GM18520 (cell line): ENCODE results near the gene APOL4.
"Not testable (repeated sequence)": the region's sequence is repeated elsewhere in the genome, so short reads cannot be mapped to it uniquely, and the experiment has no call there.

Experiments
- ATAC-seq: cut with Tn5 transposase; IDR thresholded peaks from one replicate; pipeline ENCODE4 v1.9.1; 2021; ENCODE audit not compliant: unreplicated experiment

Gene APOL4, protein sequence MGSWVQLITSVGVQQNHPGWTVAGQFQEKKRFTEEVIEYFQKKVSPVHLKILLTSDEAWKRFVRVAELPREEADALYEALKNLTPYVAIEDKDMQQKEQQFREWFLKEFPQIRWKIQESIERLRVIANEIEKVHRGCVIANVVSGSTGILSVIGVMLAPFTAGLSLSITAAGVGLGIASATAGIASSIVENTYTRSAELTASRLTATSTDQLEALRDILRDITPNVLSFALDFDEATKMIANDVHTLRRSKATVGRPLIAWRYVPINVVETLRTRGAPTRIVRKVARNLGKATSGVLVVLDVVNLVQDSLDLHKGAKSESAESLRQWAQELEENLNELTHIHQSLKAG

DNA sequence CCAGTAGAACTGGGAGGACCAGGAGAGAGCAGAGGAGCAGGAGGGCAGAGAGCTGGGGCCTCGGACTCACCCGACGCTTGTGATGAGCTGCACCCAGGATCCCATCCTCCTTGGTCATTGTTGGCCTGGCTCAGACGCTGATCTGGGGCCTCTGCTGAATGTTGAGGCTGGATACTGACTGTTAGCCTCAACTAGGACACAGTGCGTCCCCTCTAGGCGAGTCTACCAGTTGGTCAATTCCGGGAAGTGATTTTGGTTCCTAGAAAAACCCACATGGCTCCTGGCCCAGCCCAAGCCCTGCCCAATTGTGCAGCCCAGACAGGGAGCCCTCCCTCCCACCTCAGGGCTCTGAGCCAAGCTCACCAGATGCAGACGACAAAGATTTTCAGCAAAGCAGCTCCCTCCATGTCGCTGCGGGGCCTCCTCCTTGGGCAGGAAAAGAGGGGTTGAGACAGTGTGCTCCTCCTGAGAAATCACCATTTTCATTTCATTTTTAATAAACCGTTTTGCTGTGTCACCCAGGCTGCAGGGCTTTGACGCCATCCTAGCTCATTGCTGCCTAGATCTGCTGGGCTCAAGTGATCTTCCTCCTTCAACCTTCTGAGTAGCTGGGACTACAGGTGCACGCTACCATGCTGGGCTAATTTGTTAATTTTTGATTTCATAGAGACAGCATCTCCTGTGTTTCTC is at the start of gene APOL4:
APOL4 (minus strand) TSS at position 180 of the 690 bp plus-strand sequence; CDS start at position 105, 75 bp downstream.
- ATAC-seq: no peak

DNA sequence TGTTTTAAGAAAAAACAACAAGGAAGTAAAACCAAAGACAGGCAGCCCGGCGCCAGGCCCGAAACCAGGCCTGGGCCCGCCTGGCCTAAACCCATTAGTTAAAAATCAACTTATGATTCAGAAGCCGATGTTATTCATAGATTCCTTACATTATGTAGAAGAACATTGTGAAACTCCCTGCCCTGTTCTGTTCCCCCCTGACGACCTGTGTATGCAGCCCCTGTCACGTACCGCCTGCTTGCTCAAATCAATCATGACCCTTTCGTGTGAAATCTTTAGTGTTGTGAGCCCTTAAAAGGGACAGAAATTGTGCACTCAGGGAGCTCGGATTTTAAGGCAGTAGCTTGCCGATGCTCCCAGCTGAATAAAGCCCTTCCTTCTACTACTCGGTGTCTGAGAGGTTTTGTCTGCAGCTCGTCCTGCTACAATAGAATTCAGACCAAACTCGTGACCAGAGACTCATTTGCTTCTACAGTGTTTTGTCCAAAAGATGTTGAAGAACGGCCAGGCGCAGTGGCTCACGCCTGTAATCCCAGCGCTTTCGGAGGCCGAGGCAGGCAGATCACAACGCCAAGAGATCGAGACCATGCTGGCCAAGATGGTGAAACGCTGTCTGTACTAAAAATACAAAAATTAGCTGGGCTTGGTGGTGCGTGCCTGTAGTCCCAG is 48.8 kb upstream of the APOL4 start:
- not testable (repeated sequence) for ATAC-seq

DNA sequence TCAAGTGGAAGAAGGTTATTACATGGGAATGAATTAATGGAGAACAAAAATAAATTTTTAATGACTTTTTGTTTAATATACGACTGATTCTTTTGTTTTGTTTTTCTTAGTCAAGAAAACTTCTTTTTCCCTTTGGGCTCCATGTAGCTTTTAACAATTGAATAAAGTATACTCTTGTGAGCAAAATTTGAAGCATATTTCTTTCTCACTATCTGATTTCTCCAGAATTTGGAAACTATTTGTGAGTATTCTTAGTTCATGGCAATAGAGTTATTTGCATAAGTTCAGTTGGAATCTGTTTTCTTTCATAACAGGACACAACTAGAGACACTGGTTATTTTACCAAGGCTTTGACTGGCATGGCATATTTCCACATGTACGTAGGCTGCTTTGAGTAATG is 47.6 kb upstream of the APOL4 start:
- ATAC-seq: no peak

DNA sequence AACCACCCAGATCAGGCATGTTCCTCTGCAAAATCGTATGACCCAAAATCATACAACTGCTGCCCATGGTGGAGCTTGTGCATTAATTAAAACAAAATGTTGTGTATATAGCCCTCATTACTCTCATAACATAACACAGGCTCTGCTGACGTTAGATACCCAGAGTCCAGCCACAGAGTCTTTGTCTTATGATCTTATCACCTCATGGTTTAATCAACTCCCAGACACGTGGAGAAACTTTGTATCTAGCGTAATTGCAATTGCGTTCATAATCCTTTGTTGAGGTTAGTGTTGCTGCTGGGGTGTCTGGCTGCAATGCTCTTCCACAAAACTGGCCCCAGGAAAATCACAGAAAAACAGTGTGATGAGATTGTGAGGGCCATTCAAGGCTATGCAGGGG is 46.3 kb upstream of the APOL4 start:
- ATAC-seq: no peak

DNA sequence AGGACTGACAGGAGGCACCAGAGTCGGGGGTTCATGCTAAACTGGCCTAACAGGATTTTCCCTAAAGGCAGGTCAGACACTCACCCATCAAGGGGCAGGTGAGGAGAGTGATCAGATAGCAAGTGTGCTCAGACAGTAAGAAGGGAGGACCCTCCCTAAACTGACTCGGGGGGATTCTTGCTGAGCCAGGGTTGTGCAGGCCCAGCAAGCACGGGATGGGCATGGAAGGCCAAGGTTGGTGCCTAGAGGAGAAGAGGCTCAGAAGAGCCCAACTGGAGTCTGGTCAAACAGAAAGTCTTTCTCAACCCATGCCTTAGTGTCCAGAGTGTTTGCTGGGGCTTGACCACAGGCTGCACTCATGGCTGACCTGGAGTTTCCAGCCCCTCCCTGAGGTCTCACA is 45.1 kb upstream of the APOL4 start:
- no peak for ATAC-seq

DNA sequence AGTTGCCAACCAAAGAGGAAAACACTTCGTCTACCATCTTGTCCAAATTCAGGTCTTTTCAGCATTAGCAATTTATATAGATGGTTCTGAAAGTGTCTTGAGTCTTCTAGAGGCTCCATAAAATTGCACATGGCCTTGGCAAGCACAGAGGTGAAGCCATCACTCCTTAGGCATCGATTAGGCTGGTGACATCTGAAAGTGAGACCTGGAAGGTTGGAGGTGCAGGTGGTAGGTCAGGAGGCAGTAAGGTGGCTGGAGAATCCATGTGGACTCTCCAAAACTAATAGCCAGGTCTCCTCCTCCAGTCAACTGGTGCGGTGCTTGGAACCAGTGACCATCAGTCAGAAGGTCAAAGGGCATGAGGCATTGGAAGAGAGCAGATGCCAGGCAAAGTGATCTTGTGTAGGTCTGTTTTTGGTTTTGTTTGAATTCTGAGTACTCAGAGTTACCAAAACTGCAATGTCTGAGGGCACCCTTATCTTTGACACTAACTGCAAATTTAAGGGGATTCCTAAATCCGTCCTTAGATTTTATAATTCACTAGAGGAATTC is 44.3 kb upstream of the APOL4 start:
- no peak for ATAC-seq

DNA sequence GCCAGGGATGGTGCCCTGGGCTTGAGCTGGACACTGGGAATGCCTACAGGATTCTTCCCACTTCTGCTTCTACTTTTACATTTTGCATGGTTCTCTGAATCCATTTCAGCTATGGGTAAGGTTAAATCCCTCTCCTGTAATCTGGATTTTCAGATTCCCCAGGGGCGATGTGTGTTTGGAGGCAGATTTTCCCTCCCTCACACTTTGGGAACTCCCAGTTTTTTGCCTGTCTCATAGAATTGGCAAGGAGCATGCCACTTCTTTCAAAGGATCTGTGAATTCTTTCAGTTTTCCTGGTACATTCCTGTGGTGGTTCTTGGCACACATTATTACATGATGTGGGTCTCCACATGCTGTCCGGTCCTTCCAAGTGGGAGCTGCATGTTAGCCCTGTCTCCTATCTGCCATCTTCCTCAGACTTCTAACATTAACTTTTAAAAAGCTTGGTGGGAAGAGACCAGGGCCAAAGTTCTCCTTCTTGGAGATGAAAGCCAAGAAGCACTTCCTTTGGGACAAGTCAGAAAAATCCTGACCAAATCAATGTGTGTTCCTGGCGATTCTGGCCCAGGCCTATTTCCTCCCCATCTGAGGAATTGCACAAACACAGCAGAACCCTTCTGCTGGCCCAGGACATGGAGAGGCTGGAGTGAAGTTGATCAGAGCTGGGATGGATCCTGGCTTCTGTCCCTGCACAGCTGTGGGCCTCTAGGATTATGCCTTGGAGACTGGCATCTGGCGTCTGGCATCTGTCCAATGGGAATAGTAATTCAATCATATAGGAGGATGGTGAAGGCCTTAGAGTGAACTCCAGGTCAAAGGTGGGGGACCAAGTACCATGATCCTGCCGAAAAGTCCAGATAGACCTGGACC is 43.1 kb upstream of the APOL4 start:
- no peak for ATAC-seq

DNA sequence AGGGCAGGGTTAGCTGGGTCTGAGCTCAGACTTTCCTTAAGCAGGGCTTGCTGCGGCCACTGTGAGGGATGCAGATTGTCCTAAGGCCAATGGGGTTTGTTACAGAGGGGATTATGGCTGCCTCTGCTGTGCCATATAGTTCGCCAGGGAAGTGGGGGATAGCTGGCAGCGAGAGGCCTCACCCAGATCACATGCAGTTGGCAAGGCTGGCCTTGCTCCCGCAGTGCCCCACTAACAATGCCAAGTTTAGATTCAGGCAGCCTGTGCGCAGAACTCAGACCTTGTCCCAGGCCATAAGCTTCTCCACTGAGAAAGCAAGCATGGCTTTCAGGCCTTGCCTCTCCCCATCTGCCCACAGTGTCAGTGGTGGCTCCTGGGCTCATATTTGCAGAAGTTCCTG is 42.4 kb upstream of the APOL4 start:
- ATAC-seq: no peak

DNA sequence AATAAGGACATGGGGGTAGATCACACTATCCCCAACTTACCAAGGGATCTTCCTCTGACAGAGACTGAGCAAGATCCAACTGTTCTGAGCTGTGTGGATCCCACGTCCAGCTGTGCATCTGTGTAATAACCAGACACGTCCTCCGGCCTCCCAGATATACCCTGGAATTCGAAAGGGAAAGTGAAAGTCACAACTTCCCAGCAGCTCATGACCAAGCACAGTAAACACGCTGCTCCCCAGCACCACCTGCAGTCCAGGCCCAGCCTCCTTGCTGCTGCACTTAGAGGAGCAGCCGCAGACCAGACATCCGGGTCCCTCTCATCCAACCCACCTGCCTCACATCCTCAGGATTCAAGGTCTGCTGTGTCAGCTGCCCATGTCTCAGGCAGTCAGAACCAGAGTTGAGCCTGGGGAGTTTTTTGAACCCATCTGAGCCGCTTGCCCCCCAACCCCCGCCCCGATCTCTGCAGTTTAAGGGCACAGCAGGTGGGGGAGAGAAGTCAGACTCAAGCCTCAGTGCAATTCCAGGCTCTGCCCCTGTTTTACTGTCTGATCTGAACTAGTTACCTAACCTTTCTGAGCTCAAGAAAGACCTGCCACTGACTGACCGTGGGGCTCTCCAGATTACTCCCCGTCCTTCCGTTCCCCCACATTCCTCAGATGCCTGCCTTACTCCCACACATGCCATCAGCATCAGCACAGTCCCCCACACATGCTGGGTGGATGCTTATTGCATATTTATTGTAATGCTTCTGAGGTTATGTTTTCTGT is 38.0 kb upstream of the APOL4 start, which contains the start of gene APOL2:
APOL2 (minus strand) TSS at position 127 of the 771 bp plus-strand sequence. CDS start 6,365 bp downstream, outside the sequence.
- peak; percentile 86 for ATAC-seq

DNA sequence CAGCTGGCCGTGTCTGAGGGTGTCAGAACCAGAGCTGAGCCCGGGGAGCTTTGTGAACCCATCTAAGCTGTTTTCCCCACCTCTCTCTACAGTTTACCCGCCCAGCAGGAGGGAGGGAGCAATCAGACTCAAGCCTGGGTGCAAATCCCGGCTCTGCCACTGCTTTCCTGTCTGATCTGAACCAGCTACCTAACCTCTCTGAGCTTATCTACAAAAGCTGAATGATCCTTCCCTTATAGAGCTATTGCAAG is 37.5 kb upstream of the APOL4 start:
- no peak for ATAC-seq

DNA sequence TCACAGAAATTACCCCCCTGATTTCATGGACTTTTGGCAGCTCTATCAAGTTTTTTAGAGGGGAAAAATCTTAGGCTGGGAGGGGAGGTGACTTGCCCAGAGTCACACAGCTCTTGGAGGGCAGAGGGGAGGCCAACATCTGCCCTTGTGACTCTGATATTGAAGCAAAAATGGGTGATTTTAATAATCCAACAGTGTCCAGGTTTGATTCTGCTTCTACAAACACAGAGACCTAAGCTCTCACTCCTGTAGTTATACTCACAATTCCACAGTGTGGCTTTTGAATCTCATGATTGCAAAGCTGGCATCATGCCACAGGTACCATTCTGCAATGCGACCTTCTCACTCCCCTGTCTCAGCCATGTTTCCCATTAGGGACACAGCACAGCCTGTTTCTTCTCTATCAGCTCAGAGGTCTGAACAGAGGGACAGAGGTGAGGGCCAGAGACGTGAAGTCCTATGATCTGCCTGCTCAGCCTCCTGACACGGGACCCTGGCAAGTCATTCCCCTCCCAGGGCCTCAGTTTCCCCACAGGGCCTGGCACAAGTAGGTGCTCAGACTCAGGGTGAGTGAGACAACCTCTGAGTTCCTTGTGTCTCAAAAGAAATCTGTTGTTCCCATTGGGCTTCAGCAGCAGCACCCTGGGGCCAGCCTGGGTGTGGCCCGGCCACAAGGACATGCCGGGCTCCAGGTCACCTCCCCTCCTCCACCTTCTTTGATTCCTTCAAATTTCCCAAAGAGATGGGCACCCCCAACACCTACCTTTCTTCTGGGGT is 37.0 kb upstream of the APOL4 start:
- no peak for ATAC-seq

DNA sequence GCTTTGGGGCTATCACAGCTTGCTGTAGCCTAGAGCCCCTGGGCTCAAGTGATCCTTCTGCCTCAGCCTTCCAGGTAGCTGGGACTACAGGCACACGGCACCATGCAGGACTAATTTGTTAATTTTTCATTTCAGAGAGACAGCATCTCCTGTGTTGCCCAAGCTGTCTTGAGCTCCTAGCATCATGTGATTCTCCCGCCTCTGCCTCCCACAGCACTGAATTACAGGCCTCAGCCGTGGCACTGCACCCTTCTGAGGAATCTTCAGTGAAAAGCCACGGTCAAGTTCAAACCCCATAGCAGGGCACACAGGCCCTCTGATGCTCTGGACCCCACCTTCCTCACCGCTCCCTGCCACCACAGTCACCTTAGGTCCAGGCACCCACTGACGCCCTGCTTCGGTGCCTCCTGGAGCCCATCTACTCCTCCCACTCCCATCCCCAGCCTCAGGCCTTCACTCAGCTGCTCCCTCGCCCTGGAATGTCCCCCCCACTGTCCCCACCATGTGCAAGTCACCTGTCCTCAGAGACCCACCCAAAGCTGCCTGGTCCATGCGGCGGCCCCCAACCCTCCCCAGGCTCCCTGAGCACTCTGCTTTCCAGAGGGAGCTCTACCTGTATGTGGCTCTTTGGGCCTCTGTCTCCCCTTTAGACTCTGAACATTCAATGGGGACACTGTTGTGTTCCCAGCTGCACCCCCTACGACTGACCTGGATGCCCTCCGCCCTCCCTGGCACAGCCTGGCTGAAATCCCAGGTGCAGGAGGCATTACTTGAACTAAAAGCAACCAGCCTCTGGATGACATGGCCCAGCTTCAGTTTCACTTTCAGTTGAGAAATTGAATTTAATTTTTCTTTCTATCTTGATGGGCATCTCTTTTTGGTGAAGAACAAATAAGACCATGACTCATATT is 36.1 kb upstream of the APOL4 start:
- no peak for ATAC-seq

DNA sequence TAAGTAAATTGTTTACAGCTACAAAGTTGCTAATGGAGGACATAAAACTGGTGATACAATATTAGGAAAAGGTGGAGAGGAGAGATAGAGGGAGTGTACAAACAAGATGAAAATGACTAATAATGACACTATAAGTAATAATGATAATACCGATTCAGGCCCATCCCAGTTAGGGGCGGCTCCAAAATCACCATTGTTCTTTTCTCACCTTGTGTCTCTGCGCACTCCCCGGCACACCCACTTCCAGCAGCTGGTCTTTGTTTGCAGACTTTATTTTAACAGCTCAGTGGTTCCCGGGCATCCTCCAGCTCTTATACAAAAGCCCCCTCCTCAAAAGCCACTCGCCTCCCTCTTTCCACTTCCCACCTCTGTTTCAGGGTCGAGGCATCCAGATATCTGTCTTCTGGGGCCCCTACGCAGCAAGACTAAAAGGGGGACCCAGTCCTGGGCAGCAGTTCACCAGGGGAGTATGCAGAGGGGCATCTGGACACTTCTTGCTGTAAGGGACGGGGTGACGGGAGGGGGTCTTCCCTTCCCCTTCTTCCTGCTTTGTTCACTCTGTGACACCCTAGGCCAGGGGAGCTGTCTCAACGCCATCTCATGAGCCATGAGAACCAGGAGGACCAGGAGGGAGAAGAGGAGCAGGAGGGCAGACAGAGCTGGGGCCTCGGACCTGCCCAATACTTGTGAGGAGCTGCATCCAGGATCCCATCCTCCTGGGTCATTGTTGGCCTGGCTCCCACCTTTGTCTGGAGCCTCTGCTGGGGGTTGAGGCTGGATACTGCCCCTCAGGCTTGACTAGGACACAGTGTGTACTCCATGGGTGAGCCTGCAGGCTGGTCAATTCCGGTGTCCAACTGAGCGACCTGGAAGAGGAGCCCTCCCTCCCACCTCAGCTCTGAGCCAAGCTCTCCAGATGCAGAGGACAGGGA is 35.0 kb upstream of the APOL4 start:
- ATAC-seq: no peak

DNA sequence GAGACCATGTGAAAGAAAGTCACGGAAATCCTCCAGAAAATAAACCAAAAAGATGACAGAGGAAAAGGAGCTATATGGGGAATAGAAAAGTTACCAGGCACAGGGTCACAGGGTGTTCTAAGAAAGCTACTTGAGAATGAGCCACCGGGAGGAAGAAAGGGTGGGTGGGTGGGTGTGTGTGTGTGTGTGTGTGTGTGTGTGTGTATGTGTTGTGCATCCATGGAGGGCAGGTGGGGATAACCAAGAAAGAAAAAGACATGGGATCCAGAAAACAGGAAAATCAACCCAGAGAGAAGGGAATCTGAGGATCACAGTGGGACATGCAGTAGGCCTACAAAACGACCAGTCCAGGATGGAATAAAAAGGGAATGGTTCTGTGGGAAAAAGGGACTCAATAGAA is 34.0 kb upstream of the APOL4 start:
- no peak for ATAC-seq

DNA sequence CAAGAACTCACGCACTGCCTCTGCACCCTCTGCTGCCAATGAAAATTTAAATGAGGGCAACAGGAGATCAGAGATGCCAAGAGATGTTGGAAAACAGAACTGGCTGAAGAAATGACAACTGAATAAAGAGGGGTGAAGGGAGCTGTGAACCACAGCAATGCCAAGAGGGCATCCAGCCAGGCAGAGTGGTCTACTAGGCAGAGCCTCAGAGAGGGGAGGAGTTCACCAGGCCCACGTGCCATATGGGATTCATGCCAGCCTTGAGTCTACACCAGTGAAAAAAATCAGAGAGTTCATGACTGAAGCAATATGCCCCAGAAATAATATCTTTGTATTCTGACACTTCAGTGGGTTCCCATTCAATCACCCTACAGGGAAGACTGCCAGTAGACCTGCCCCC is 33.3 kb upstream of the APOL4 start:
- no peak for ATAC-seq

DNA sequence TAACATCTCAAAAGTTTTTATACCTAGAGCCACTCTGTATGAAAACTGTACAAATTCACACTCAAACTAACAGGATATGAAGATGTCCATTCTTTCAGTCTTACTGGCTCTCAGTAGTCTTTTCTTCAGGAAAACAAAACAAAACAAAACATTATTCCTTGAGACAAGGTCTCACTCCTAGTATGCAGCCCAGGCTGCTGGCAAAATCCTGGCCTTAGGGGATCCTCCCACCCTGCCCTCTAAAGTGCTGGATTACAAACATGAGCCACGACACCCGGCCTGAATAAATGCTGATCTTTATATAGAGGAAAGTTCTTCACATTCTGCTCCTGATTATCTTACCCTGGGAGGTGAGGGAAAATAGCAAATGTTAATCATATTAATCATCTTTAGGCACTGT is 32.6 kb upstream of the APOL4 start:
- no peak for ATAC-seq

DNA sequence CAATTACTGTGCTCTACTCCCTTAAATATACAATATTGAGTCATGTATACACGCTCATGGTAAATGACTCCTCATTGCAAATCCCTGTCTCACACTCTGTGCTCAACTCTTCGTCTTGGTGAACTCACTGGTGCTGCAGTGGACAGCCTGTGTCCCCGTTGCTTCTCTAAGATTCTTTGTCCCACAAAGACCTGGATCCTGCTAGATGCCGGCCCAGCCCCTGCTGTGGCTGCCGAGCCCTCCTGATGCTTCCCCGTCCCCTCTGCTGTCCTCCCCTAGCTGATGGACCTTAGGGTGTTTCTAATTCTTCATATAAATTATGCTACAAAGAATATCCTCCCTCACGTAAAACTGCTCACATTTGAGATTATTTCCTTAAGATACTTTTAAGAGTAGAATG is 32.2 kb upstream of the APOL4 start:
- no peak for ATAC-seq
